Measurements from ENCODE around the gene MRPS16. TPM values are rescaled to one million over a fixed set of nuclear protein-coding genes. Genes with fewer than 3 reads are reported as not detected.

The MRPS16 gene
- total RNA-seq (2014; rRNA removed) (230 and 275 TPM in 2 replicates), Bru-seq, nascent RNA (percentile 99 among the genes with signal in this experiment), BruChase-seq, experiment 1, labeled RNA remaining after a 6-hour chase (percentile 100 among the genes with signal in this experiment), BruChase-seq, experiment 2, labeled RNA remaining after a 2-hour chase (percentile 100 among the genes with signal in this experiment)
- long read RNA-seq, transcript MRPS16-201 (3 exons, 866 nt): minor isoform, 17 of 779 reads
- long read RNA-seq, transcript MRPS16-205 (3 exons, 2,580 nt): minor isoform, 11 of 779 reads
- long read RNA-seq, transcript MRPS16-202 (3 exons, 2,634 nt): major isoform, 557 of 779 reads
- long read RNA-seq, transcript MRPS16-204 (3 exons, 612 nt): minor isoform, 6 of 779 reads
- long read RNA-seq, partial matches to known transcripts: 185 of 779 reads
- long read RNA-seq, other reads (novel, unspliced or antisense): 3 of 779 reads

DNA sequence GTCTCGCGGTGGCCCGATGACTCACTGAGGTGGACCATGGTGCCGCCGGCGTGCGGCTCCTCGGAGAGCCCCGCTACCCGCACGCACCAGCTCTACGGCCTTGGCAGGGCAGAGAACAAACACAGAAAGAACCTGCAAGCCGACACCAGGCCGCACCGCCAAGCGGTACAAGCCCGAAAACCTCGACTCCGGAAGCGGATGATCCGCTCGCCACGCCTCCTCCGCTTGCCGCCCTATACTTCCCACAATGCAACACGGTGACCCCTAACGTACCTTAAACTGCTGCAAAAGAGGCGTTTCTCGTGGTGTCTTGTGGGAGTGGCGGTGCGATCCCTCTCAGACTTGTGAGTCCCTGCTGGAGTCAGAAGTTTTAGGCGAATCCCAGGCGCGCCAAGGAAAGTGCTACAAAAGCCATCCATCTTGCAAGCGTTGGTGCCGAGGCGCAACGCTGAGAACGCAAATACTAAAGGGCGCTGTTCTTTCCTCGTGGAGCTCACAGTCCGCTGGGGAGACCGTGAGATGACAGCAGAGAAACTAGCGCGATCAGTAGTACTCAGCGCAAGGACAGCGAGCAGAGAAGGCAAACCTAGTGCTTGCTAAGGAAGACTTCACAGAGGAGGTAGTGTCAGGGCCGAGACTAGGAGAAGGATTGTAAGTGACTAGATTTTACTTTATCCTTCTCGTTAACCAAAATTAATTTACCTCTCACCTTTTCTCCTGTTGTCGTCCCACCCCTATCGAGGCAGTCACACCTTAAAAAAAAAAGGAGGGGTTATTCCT lies at the start of gene MRPS16:
Gene MRPS16, minus strand, starts transcription at position 200 of the 780 bp plus-strand sequence. Its CDS starts 162 bp downstream, at position 38.
- peak within 1 kb of the TSS; percentile 91 for H3K4me2 ChIP-seq (ENCODE audit: low read length)
- peaks cover 24% of the 10 kb centered on the region for H3K36me3 ChIP-seq (ENCODE audit: low read depth, low read length)
- DNase-seq: peak; percentile 100
- peaks cover 37% of the 10 kb centered on the region for H3K4me1 ChIP-seq (ENCODE audit: insufficient read depth, low read length)
- TF ChIP-seq EZH2phosphoT487 (IDR thresholded peaks at IDR 0.05; ENCODE audit: borderline replicate concordance, low read length): no peak
- no peak for TF ChIP-seq CTCF (conservative IDR thresholded peaks at IDR 0.05; ENCODE audit: low read depth, low read length)
- no peak for TF ChIP-seq EZH2 (IDR thresholded peaks at IDR 0.05; ENCODE audit: low read length, unreplicated experiment)
- H3K9me3 ChIP-seq (ENCODE audit: low read length): no peaks in the 10 kb centered on the region
- H3K9me2 ChIP-seq (replicated peaks; ENCODE audit: low read length): no peaks in the 10 kb centered on the region
- TSS peak; percentile 82 for BruUV-seq (replicated peaks)
- H3K9ac ChIP-seq (ENCODE audit: low read length): peak within 1 kb of the TSS; percentile 90
- ChIA-PET CTCF (interaction anchor here (0.6 to 1.5 kb wide), 5 partner anchors 10 to 84 kb away, joined by 3 to 4 read pairs (median 3); no protein-coding TSS in a partner anchor), POLR2A (ENCODE audit: unreplicated experiment) (interaction anchor here (0.6 to 1.6 kb wide), 8 partner anchors 11 to 415 kb away, joined by 3 to 12 read pairs (median 4); partner anchors contain the start of genes ECD, FAM149B1 and P4HA1)
- H4K20me1 ChIP-seq (ENCODE audit: low read length): no peaks in the 10 kb centered on the region
- H3K4me3 ChIP-seq (ENCODE audit: low read length): peak within 1 kb of the TSS; percentile 76
- H3K27ac ChIP-seq (ENCODE audit: low read length): peak within 1 kb of the TSS; percentile 80
- peaks cover 10% of the 10 kb centered on the region for H3F3A ChIP-seq (ENCODE audit: low read length, unreplicated experiment)
- peaks cover 69% of the 10 kb centered on the region for H3K79me2 ChIP-seq (ENCODE audit: low read length)
- H2AFZ ChIP-seq (ENCODE audit: low read length): peak within 1 kb of the TSS; percentile 76
- intact Hi-C loops (cut with micrococcal nuclease): loop anchor here (1.0 kb wide), 1 partner anchor 161 kb away; no protein-coding TSS in a partner anchor
- peak; percentile 86 for ATAC-seq
- H3K27me3 ChIP-seq (ENCODE audit: low read length): no peaks in the 10 kb centered on the region

DNA sequence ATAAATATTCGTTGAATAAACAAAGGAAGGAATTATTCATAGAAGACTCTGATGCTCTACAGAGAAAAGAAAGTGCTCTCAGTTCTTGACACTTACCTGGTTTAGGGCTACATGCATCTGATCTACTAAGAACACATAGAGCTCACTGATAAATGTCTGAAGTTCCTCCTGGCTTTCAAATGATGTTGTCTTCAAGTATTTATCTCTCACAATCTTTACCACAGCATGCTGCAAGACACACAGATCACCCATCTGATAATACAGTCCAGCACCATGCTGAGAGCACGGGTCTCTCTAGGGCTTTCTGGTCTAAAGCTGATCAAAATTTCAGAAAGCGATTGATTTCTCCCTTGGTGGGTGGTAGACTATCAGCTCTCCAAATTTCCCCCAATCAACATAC lies 44.5 kb upstream of the MRPS16 start:
- Histone ChIP-seq H4K20me1 (ENCODE audit: low read length) (no peaks in the 10 kb centered on the region), H3K27me3 (ENCODE audit: low read length) (peaks cover 31% of the 10 kb centered on the region)

More for the DNA sequence above, 44.5 kb upstream of the MRPS16 start:
- Histone ChIP-seq H3K4me3 (ENCODE audit: low read length) (no peak overlapping the region), H3K4me1 (ENCODE audit: insufficient read depth, low read length) (no peaks in the 10 kb centered on the region), H3K36me3 (ENCODE audit: low read depth, low read length) (no peaks in the 10 kb centered on the region), H3K9me2 (replicated peaks; ENCODE audit: low read length) (no peaks in the 10 kb centered on the region), H3F3A (ENCODE audit: low read length, unreplicated experiment) (no peaks in the 10 kb centered on the region), H3K9ac (ENCODE audit: low read length) (no peak overlapping the region), H3K9me3 (ENCODE audit: low read length) (no peaks in the 10 kb centered on the region), H3K79me2 (ENCODE audit: low read length) (no peaks in the 10 kb centered on the region), H2AFZ (ENCODE audit: low read length) (no peak overlapping the region), H3K27ac (ENCODE audit: low read length) (no peak overlapping the region), H3K4me2 (ENCODE audit: low read length) (no peak overlapping the region)
- no TSS peak for BruUV-seq (replicated peaks)
- no peak for DNase-seq
- TF ChIP-seq EZH2phosphoT487 (IDR thresholded peaks at IDR 0.05; ENCODE audit: borderline replicate concordance, low read length) (no peak), EZH2 (IDR thresholded peaks at IDR 0.05; ENCODE audit: low read length, unreplicated experiment) (no peak), CTCF (conservative IDR thresholded peaks at IDR 0.05; ENCODE audit: low read depth, low read length) (no peak)
- intact Hi-C loops (cut with micrococcal nuclease): no loop called here
- ChIA-PET CTCF (interaction anchor here (0.5 kb wide), 1 partner anchor 671 kb away, joined by 3 read pairs; the partner anchor contains the start of gene MICU1), POLR2A (ENCODE audit: unreplicated experiment) (interaction anchor here (0.6 kb wide), 1 partner anchor 44 kb away, joined by 4 read pairs; no protein-coding TSS in a partner anchor)
- no peak; the same call in 1 of the 2 replicates for ATAC-seq
